Measurements from ENCODE around the gene RFC2.

The RFC2 gene

DNA sequence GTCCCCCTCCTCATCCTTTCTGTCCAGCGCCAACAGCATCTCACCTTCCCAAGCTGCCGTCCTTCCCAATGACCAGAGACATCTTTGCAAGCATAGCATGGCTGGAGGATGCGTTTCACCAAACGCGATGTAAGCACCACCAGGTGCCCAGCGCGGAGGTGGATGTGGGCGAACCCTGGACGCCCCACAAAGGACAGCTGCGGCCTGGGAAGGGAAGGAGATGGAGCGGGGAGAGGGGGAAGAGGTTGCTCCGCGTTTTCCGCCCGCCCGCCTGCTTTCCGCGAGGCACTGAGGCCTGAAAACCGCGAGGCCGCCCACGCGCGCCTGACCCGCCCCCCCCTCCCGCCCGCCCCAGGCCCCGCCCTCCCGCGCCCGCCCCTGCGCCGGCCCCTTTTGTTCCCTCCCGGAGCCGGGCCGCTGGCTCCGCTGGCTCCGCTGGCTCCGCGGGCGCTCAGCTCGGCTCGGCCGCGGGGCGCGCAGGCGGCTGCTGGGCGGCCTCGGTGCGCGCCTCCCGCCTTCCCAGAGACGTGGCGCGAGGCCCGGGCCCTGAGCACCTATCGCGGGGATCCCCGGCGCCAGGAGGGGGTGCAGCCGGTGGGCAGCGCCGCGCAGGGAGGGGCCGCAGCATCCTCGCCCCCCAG lies 34.9 kb upstream of the RFC2 start, which contains the start of gene CLIP2:
Gene CLIP2 (plus strand): TSS at position 390 of the 641 bp plus-strand sequence. CDS start 28,140 bp downstream, outside the sequence.
- peak within 1 kb of the TSS; percentile 72 for H3K4me3 ChIP-seq (ENCODE audit: low read depth, low read length)
- peak; percentile 81 for DNase-seq (ENCODE audit: low read depth)
- TF ChIP-seq, protein P1, sequence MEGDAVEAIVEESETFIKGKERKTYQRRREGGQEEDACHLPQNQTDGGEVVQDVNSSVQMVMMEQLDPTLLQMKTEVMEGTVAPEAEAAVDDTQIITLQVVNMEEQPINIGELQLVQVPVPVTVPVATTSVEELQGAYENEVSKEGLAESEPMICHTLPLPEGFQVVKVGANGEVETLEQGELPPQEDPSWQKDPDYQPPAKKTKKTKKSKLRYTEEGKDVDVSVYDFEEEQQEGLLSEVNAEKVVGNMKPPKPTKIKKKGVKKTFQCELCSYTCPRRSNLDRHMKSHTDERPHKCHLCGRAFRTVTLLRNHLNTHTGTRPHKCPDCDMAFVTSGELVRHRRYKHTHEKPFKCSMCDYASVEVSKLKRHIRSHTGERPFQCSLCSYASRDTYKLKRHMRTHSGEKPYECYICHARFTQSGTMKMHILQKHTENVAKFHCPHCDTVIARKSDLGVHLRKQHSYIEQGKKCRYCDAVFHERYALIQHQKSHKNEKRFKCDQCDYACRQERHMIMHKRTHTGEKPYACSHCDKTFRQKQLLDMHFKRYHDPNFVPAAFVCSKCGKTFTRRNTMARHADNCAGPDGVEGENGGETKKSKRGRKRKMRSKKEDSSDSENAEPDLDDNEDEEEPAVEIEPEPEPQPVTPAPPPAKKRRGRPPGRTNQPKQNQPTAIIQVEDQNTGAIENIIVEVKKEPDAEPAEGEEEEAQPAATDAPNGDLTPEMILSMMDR (conservative IDR thresholded peaks at IDR 0.05; ENCODE audit: low read depth, low read length): no peak

DNA sequence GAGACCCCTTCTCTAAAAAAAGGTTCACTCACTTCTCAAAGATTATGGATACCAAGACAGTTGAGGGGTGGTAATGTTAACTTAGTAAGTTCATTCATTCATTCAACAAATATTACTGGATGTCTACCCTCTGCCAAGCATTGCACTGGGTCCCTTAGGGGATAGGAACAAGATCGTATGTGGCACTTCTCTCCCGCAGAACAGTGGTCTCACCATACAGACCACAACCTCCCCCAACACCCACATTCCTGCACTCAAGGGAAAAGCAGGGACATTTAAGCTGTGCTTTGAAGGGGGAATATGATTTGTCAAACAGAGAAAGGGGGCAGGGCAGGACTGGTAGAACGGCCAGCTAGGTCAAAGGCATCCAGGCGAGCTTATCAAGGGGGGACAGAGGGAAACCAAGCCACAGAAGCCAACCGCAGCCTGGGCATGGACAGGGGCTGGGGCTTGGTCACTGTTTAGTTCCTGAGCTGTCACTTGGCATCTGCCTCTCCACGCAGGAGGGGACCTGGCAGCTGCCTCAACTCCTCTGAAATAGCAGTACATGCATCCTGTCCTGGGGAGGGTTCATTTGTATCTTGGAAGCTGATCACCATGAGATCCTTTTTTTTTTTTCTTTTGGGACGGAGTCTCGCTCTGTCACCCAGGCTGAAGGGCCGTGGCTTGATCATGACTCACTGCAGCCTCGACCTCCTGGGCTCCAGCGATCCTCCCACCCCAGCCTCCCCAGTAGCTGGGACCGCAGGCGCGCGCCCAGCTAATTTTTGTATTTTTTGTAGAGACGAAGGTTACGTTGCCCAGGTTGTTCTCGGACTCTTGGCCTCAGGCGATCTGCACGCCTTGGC lies 34.1 kb upstream of the RFC2 start:
- DNase-seq (ENCODE audit: low read depth): no peak
- TF ChIP-seq, protein P1 (conservative IDR thresholded peaks at IDR 0.05; ENCODE audit: low read depth, low read length): no peak
- peak overlapping the region; percentile 57 for H3K4me3 ChIP-seq (ENCODE audit: low read depth, low read length)

DNA sequence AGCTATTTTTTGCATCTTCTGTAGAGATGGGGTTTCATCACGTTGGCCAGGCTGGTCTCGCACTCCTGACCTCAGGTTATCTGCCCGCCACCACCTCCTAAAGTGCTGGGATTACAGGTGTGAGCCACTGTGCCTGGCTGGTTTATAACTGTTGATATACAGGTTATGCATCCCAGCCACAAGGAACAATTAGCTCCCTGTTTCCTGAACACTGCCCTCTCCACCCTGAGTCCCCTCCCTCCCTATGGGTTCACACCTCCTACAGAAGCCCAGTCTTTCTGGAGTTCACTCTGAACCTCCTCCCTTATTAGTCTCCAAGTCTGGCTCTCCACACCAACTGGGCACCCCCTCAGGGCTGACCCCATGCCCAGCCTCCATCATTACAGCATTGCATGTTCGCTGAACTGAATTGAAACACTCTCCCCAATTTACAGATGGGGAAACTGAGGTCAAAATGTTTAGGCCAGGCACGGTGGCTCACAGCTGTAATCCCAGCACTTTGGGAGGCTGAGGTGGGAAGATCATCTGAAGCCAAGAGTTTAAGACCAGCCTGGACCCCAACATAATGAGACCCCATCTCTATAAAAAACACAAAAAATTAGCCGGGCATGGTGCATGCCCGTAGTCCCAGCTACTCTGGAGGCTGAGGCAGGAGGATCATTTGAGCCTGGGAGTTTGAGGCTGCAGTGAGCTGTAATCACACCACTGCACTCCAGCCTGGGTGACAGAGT lies 33.3 kb upstream of the RFC2 start:
- TF ChIP-seq, protein P1 (conservative IDR thresholded peaks at IDR 0.05; ENCODE audit: low read depth, low read length): no peak
- DNase-seq (ENCODE audit: low read depth): no peak
- H3K4me3 ChIP-seq (ENCODE audit: low read depth, low read length): no peak overlapping the region

DNA sequence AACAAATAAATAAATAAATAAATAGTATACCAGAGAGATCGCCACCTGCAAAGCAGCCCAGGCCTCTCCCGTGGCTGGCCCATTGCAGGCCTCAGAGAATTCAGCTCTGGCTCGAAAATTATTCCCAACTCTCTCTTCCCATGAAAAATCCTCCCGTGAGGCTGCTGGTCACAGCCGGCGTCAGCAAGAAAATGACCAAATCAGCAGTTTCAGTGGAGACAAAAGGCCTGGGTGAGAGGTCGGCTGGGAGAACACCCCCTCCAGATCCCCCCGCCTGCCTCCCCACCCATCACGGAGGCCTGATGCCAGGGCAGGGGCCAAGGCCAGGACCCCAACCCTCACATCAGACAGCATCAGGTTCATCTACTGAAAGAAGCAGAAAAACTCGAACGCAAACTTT lies 31.9 kb upstream of the RFC2 start:
- TF ChIP-seq, protein P1 (conservative IDR thresholded peaks at IDR 0.05; ENCODE audit: low read depth, low read length): no peak
- no peak overlapping the region for H3K4me3 ChIP-seq (ENCODE audit: low read depth, low read length)
- DNase-seq (ENCODE audit: low read depth): no peak

DNA sequence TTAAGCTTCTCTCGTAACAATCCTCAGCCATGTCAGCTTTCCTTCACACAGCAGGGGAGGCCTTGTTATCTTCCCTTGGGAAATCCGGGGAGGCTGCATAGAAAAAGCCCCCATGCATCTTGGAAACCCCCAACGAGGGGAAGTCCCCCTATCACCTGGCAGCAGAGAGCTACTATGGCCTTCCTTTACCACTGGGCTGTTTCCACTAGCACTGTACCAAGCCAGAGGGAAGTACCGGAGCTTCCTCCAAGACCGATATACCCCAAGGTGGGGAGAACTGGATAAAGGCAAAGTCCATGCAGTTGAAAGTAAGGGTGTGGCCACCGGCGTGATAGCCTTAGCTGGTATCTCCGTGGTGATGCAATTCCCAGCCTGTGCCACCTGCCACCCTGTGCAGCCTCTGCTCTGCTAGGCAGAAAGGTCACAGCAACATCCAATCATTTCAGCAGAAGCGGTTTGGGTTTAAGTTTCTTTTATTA lies 30.6 kb upstream of the RFC2 start:
- peak; percentile 41 for DNase-seq (ENCODE audit: low read depth)
- H3K4me3 ChIP-seq (ENCODE audit: low read depth, low read length): no peak overlapping the region
- TF ChIP-seq, protein P1 (conservative IDR thresholded peaks at IDR 0.05; ENCODE audit: low read depth, low read length): no peak

DNA sequence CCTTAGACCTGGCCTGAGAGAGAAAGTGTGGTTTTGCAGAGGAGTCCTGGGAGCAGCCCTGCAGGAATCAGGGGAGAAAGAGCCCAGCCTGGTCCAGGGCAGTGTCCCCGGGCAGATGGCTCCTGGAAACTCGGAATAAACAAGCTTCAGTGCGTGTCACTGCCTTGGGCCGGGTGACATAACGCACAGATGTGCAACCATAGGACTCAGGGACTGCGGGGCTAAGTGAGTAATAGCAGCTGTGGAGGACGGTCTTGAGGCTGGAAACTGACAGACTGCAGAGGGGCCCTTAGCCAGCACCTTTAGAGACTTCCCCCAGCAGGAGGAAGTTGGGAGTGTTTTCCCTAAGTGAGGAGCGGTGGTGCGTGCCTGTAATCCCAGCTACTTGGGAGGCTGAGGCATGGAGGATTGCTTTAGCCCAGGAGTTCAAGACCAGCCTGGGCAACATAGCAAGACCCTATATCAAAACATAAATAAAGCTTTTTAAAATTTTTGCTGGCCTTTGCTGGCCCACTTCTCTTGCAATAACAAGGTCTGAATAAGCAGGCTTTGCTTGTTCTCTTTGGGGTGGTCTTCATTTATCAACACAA lies 29.8 kb upstream of the RFC2 start:
- DNase-seq (ENCODE audit: low read depth): no peak
- H3K4me3 ChIP-seq (ENCODE audit: low read depth, low read length): no peak overlapping the region
- TF ChIP-seq, protein P1 (conservative IDR thresholded peaks at IDR 0.05; ENCODE audit: low read depth, low read length): no peak

Data from choroid plexus epithelial cell (primary cell).